Measurements from ENCODE around the gene MAP3K13.

Gene MAP3K13

DNA sequence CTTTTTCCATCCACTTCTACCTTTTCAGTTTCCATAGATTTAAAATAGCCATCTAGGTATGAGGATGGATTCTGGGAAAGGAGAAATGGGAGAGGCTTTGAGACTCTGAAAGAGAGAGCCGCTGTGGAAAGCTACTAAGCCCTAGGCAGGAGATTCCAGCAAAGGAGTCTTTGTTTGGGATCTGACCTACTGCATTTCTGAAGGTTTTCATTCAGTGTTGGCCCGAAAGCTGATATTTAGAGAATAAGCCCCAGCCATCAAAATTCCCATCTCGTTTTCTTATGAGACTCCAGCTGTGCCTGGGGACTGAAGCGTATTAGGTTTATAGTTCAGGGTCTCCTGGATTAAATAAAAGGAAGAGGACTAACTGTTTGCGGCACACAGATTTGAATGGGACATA is 170.0 kb downstream of the MAP3K13 start:
- no peak for DNase-seq (ENCODE audit: extremely low read depth, low read depth)
- TF ChIP-seq, protein P1, sequence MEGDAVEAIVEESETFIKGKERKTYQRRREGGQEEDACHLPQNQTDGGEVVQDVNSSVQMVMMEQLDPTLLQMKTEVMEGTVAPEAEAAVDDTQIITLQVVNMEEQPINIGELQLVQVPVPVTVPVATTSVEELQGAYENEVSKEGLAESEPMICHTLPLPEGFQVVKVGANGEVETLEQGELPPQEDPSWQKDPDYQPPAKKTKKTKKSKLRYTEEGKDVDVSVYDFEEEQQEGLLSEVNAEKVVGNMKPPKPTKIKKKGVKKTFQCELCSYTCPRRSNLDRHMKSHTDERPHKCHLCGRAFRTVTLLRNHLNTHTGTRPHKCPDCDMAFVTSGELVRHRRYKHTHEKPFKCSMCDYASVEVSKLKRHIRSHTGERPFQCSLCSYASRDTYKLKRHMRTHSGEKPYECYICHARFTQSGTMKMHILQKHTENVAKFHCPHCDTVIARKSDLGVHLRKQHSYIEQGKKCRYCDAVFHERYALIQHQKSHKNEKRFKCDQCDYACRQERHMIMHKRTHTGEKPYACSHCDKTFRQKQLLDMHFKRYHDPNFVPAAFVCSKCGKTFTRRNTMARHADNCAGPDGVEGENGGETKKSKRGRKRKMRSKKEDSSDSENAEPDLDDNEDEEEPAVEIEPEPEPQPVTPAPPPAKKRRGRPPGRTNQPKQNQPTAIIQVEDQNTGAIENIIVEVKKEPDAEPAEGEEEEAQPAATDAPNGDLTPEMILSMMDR (IDR thresholded peaks at IDR 0.05; ENCODE audit: low read depth, low read length): no peak

DNA sequence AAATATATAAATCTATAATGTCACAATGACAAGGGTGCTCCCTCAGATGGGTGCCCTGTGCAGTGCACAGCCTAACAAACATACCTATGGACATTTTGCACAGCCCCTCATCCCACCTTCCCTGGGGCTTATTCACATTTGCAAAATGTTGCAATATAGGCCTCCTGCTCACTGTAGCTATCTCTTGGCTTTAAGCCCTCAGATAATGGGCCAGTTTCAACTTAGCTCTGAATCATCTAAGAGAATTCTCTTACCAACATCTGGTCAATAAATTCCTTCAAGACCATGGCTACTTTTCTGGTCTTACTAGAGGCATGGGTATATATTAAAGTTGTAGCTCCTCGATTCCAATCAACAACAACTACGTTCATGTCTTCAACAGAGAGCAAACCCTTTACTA is 171.6 kb downstream of the MAP3K13 start:
- DNase-seq (ENCODE audit: extremely low read depth, low read depth): no peak
- TF ChIP-seq, protein P1 (IDR thresholded peaks at IDR 0.05; ENCODE audit: low read depth, low read length): no peak

DNA sequence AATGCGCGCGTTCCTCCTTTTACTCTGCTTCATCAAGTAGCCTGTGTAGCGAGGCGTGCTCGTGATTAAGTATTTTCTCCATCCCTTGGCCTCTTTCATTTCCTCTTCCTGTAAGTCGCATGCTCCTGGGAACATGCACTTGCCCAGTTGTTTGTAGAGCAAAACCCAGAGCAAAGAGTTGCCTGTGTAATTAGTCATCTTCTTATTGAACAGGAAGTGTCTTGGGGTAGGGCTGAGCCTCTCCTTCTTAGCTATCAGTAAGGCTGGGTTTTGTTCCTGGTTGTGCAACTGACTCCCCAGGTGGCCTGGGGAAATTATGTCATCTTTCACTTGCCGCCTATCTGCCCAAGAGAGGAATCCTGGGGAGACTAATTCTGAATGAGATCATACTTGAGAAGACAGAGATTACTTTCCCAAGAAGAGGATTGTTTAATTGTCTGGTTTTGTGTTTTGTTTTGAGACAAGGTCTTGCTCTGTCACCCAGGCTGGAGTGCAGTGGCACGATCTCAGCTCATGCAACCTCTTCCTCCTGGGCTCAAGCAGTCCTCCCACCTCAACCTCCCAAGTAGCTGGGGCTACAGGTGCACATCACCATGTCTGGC is 174.5 kb downstream of the MAP3K13 start:
- no peak for DNase-seq (ENCODE audit: extremely low read depth, low read depth)

More for the DNA sequence above, 174.5 kb downstream of the MAP3K13 start:
- TF ChIP-seq, protein P1 (IDR thresholded peaks at IDR 0.05; ENCODE audit: low read depth, low read length): no peak

Measured in AG09319 (cell line).